B cell (primary cell): Measurements from ENCODE around the gene TMPRSS5.

Source experiments
- CTCF ChIP-seq: fragments of 200-600 bp; IDR thresholded peaks from one replicate; pipeline ENCODE4 v1.8.0; 2022; ENCODE audit warnings: antibody characterized with exemption, mild to moderate bottlenecking
- EZH2 ChIP-seq: IDR thresholded peaks from 2 replicates; pipeline ENCODE4 v1.6.1; 2012; ENCODE audit warnings: borderline replicate concordance, low read depth, mild to moderate bottlenecking, moderate library complexity, low read length; ENCODE audit not compliant: insufficient read depth, poor library complexity, severe bottlenecking

GRCh38 chr11:113638376-113638775, 67.7 kb downstream of the TMPRSS5 start:
- TF ChIP-seq EZH2 (no peak), CTCF (no peak)
